ENCODE measurements around the gene CAPN13.

Gene CAPN13

DNA sequence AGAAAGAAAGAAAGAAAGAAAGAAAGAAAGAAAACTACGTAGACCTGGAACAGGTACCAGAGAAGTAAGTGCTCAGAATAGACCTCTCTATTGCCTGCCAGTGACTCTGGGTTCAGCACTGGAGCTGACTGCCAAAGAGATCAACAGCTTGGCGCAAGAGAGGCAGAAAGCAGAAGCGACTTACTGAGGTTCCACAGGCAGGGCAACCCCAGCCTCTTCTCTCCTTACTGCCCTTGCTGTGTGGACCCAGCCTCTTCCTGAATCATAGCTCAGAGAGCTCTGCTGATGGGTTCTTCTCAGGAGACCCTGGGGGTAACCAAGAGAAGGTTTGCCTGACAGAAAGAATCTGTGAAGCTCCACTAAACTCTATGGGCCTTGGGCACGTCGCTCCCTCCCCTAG lies 7.1 kb downstream of the CAPN13 start:
- no peak for TF ChIP-seq CTCF (conservative IDR thresholded peaks at IDR 0.05)

GRCh38 chr2:30799366-30799765 lies 7.9 kb downstream of the CAPN13 start:
- peak overlapping the region; percentile 91 for H3K27ac ChIP-seq
- no peak for TF ChIP-seq CTCF (conservative IDR thresholded peaks at IDR 0.05)

More for the DNA sequence above, 7.1 kb downstream of the CAPN13 start:
- no peak overlapping the region for H3K27ac ChIP-seq

DNA sequence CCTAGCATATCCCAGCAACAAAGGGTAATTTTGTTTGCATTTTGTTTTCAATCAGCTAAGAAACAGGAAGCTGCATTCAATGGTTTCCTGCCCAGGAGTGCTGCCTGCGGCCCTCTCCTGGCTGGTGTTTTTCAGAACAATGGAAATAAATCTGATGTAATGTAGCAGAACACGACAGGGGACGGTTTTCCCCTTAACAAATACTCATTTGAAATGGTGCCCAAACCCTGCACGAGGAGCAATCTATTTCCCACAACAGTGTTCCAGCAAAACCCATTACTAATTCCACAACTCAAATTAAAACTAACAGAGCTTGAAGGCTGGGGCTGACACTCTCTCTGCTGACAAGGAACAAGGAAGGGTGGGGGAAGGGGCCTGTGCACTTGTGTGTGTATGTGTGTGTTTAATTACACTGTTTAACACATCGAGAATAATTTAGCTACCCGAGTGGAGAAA lies 8.7 kb downstream of the CAPN13 start:
- TF ChIP-seq CTCF (conservative IDR thresholded peaks at IDR 0.05) = peak; percentile 12; the same call in 1 of the 2 replicates
- peak overlapping the region; percentile 91 for H3K27ac ChIP-seq

DNA sequence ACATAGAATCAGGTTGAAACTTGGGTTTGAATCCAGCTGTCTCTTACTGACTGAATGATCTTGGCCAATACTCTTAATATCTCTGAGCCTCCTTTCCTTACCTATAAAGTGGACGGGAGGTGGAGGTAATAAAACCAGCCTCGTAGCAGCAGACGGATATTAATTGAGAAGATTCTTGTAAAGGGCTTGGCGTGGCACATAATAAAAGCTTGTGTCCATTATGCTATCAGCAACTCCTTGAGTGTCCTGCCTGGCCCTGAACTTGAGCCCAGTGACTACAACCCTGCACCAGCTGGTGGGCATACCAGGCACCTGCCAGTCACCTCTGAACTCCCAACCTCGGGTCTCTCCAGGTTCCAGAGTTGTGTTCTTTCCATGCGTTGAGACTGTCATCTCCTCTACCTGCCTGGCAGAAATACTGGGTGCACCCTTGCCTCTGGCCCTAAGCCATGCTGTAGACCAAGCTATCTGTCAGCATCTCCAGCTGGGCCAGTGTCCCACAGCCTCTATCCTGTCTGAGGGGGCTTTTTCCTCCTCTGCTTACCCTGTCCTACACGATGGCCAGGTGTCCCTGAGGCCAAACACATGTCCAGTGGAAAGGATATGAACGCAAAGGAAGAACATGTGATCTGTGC lies 9.7 kb downstream of the CAPN13 start:
- TF ChIP-seq CTCF (conservative IDR thresholded peaks at IDR 0.05) = no peak
- peak overlapping the region; percentile 91 for H3K27ac ChIP-seq

DNA sequence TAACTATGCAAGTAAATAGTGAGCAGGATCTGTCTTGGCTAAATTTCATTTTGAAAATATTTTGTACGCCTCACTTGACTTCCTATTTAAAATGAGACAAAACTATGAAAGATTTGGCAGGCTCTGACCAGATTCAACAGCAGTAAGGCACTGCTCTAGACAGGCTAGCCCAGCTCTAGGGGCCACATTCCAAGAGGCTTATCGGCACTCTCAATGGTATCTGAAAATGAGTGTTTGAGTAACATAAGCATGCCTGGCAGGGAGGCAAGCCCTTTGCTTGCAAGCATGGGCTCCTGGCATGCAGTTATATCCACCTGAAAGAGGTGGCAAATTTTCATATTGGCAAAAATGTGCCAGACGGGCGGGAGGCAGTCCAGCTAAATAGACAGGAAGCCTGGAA lies 10.5 kb downstream of the CAPN13 start:
- H3K27ac ChIP-seq = no peak overlapping the region
- no peak for TF ChIP-seq CTCF (conservative IDR thresholded peaks at IDR 0.05)

DNA sequence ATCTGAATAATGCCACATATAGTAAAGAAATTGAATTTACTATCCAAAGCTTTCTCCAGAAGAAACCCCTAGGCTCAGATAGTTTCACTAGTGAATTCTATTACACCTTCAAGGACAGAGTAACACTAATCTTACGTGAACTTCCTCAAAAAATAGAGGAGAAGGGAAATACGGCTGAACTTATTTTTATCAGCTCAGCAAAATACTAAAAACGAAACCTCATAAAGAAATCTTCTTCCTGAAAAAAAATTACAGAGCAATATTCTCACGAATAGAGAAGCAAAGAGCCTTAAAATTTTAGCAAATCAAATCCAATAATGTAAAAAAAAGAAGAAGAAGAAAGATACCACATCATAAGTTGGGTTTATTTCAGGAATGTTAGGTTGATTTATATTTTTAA lies 14.7 kb downstream of the CAPN13 start:
- no peak for TF ChIP-seq CTCF (conservative IDR thresholded peaks at IDR 0.05)
- H3K27ac ChIP-seq = no peak overlapping the region

DNA sequence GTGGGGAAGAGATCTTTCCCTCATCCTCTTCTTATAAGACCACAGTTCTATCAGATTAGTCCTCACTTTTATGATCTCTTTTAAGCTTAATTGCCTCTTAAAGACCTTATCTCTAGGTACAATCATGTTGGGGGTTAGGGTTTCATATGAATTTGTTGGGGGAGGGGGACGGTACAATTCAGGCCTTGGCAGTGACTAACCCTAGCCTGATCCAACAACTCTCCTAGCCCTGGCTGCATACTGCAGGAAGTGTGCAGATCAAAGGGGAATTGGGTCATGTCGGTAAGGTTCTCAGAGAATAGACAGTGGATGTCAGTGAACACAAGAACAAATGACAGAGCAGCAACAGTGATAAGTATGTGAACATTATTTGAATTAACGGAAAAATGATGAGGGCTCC lies 16.4 kb downstream of the CAPN13 start:
- H3K27ac ChIP-seq = peak overlapping the region; percentile 56
- TF ChIP-seq CTCF (conservative IDR thresholded peaks at IDR 0.05) = no peak

Data from VCaP (cell line).